PC-9 (cell line): ENCODE measurements around the gene OR9Q1. TPM values are rescaled to one million over a fixed set of nuclear protein-coding genes. Genes with fewer than 3 reads are reported as not detected.

ENCODE experiments used
- BruUV-seq: library from RNA; stranded (reverse); fragments of 400-500 nt; replicated peaks from 2 replicates; lab custom pipeline; 2021; lab: Mats Ljungman, UMichigan
- CTCF ChIA-PET: fragments of 300-600 bp; sonication (Branson Sonifier 250); formaldehyde crosslinking; loops from one replicate; lab custom pipeline; 2022; ENCODE audit warnings: antibody characterized with exemption; lab: Charles Lee
- POLR2A ChIA-PET: fragments of 300-600 bp; sonication (Branson Sonifier 250); formaldehyde crosslinking; loops from one replicate; lab custom pipeline; 2022; ENCODE audit warnings: antibody characterized with exemption; ENCODE audit not compliant: unreplicated experiment; lab: Charles Lee
- DNase-seq, 2 experiments: peaks; one replicate each; pipeline versions ENCODE4 v3.0.0 to v3.0.0-alpha.2; 2015 to 2022; ENCODE audit warnings: mixed read lengths in 1 of 2
- H2AFZ ChIP-seq: fragments of 200-600 bp; sonication (generic); 2 replicates; pipeline ENCODE4 v1.8.1; 2017; ENCODE audit warnings: antibody characterized with exemption
- H3F3A ChIP-seq: fragments of 200-600 bp; sonication (generic); 2 replicates; pipeline ENCODE4 v1.8.1; 2017; ENCODE audit warnings: antibody characterized with exemption, mild to moderate bottlenecking, low read depth; ENCODE audit not compliant: insufficient read depth
- H3K27ac ChIP-seq: fragments of 200-600 bp; sonication (generic); 2 replicates; pipeline ENCODE4 v1.6.1; 2016; ENCODE audit warnings: mixed run types
- H3K27me3 ChIP-seq: fragments of 200-600 bp; sonication (generic); 2 replicates; pipeline ENCODE4 v1.6.1; 2016; ENCODE audit warnings: low read depth, mixed run types; ENCODE audit not compliant: insufficient read depth
- H3K36me3 ChIP-seq: fragments of 200-600 bp; sonication (generic); 2 replicates; pipeline ENCODE4 v1.6.1; 2016; ENCODE audit warnings: low read depth, mixed run types
- H3K4me1 ChIP-seq: fragments of 200-600 bp; sonication (generic); replicated peaks from 2 replicates; pipeline ENCODE4 v1.6.1; 2016; ENCODE audit warnings: mixed run types; ENCODE audit not compliant: insufficient read depth
- H3K4me2 ChIP-seq: fragments of 200-600 bp; sonication (generic); 2 replicates; pipeline ENCODE4 v1.6.1; 2017; ENCODE audit warnings: mixed run types
- H3K4me3 ChIP-seq: fragments of 200-600 bp; sonication (generic); 2 replicates; pipeline ENCODE4 v1.6.1; 2016; ENCODE audit warnings: mixed run types
- H3K79me2 ChIP-seq: fragments of 200-600 bp; sonication (generic); 2 replicates; pipeline ENCODE4 v1.6.1; 2017; ENCODE audit warnings: low read depth, mixed run types
- H3K9me2 ChIP-seq: fragments of 200-600 bp; sonication (generic); 2 replicates; pipeline ENCODE4 v1.8.1; 2017; ENCODE audit warnings: mild to moderate bottlenecking; ENCODE audit not compliant: insufficient read depth
- H3K9me3 ChIP-seq: fragments of 200-600 bp; sonication (generic); 2 replicates; pipeline ENCODE4 v1.8.1; 2016; ENCODE audit warnings: low read depth; ENCODE audit not compliant: insufficient read depth
- H4K20me1 ChIP-seq: fragments of 200-600 bp; sonication (generic); 2 replicates; pipeline ENCODE4 v1.8.1; 2017; ENCODE audit not compliant: insufficient read depth
- CTCF ChIP-seq: fragments of 200-600 bp; sonication (generic); conservative IDR thresholded peaks from 2 replicates; pipeline ENCODE4 v1.6.1; 2017; ENCODE audit warnings: mixed run types, antibody characterized with exemption, mild to moderate bottlenecking, moderate library complexity
- EZH2 ChIP-seq: fragments of 200-600 bp; sonication (generic); IDR thresholded peaks from 2 replicates; pipeline ENCODE4 v1.8.0; 2017; ENCODE audit warnings: antibody characterized with exemption, low read depth
- intact Hi-C: fragments of 100-400 bp; cut with micrococcal nuclease; formaldehyde crosslinking; loops from one replicate; pipeline ENCODE4 v1.10.0; 2022; ENCODE audit not compliant: unreplicated experiment
- total RNA-seq: library from RNA; stranded (reverse); gene quantifications from 2 replicates; pipeline ENCODE4 v1.2.3, GENCODE V29; 2021

Gene OR9Q1
- total RNA-seq, 1 experiment from 2014 or later = not detected

GRCh38 chr11:58178444-58178843 lies 154.8 kb downstream of the OR9Q1 start:
- ChIA-PET CTCF (no interaction called here), POLR2A (no interaction called here)
- no peaks in the 10 kb centered on the region for H3F3A ChIP-seq
- no peak overlapping the region for H3K27ac ChIP-seq
- no peaks in the 10 kb centered on the region for H3K79me2 ChIP-seq
- no peak for TF ChIP-seq EZH2
- no peak for TF ChIP-seq CTCF
- no peaks in the 10 kb centered on the region for H3K4me1 ChIP-seq
- no peak overlapping the region for H3K4me3 ChIP-seq
- H3K9me3 ChIP-seq = no peaks in the 10 kb centered on the region
- H4K20me1 ChIP-seq = no peaks in the 10 kb centered on the region
- intact Hi-C loops = no loop called here
- no peaks in the 10 kb centered on the region; the same call in 1 of the 2 replicates for H3K27me3 ChIP-seq
- no TSS peak for BruUV-seq
- H2AFZ ChIP-seq = no peak overlapping the region
- no peaks in the 10 kb centered on the region; the same call in 1 of the 2 replicates for H3K9me2 ChIP-seq
- no peak overlapping the region for H3K4me2 ChIP-seq
- no peak for DNase-seq
- no peaks in the 10 kb centered on the region for H3K36me3 ChIP-seq

GRCh38 chr11:58179648-58180047 lies 156.0 kb downstream of the OR9Q1 start:
- Histone ChIP-seq H3K36me3 (no peaks in the 10 kb centered on the region), H3K27ac (no peak overlapping the region), H2AFZ (no peak overlapping the region), H3K79me2 (no peaks in the 10 kb centered on the region), H3K4me1 (no peaks in the 10 kb centered on the region), H3F3A (no peaks in the 10 kb centered on the region), H3K4me2 (no peak overlapping the region), H3K27me3 (no peaks in the 10 kb centered on the region; the same call in 1 of the 2 replicates), H3K9me2 (no peaks in the 10 kb centered on the region; the same call in 1 of the 2 replicates), H3K9me3 (no peaks in the 10 kb centered on the region), H4K20me1 (no peaks in the 10 kb centered on the region), H3K4me3 (no peak overlapping the region)
- TF ChIP-seq CTCF = no peak
- no peak for TF ChIP-seq EZH2
- intact Hi-C loops = no loop called here
- DNase-seq = no peak
- ChIA-PET POLR2A (no interaction called here), CTCF (no interaction called here)
- BruUV-seq = no TSS peak

DNA sequence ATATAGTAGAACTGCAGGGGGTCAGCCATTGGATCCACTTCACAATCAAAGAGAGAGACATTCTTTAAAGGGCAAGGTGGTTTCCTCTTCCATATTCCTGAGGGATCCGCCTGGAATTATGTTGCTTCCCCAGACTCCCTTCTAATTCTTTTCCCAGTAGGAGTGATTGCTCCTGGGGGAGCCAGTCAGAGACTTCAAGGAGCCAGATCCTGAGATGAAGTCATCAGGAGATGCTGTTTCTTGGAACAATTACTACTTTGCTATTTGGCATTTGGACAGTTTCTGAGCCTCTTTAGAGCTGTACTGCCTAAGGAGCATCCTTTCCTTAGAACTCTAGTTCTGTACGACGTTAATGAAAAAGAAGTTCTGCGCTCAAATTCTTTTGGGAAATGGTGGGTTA lies 163.3 kb downstream of the OR9Q1 start:
- TF ChIP-seq EZH2 (no peak), CTCF (no peak)
- Histone ChIP-seq H3K4me3 (no peak overlapping the region), H3K4me1 (no peaks in the 10 kb centered on the region), H4K20me1 (no peaks in the 10 kb centered on the region), H2AFZ (no peak overlapping the region), H3K9me2 (no peaks in the 10 kb centered on the region), H3K27ac (no peak overlapping the region), H3K9me3 (no peaks in the 10 kb centered on the region), H3K36me3 (no peaks in the 10 kb centered on the region), H3K79me2 (no peaks in the 10 kb centered on the region), H3F3A (no peaks in the 10 kb centered on the region), H3K27me3 (no peaks in the 10 kb centered on the region; the same call in 1 of the 2 replicates), H3K4me2 (no peak overlapping the region)
- CTCF ChIA-PET = no interaction called here
- no peak for DNase-seq
- intact Hi-C loops = no loop called here
- BruUV-seq = no TSS peak
- POLR2A ChIA-PET = no interaction called here
